A549 treated with GW870086 at 1 μM for 4 hours (cell line): ENCODE data around the gene KIFC1. TPM values are rescaled to one million over a fixed set of nuclear protein-coding genes. Genes with fewer than 3 reads are reported as not detected.

ENCODE experiments used
- total RNA-seq: library from RNA; stranded (reverse); fragments of 200-300 nt; extraction: Qiagen RNA extraction; gene quantifications from 5 replicates; pipeline ENCODE4 v1.2.3, GENCODE V29; 2022; ENCODE audit warnings: low read depth

Gene KIFC1
- 37.6 to 44.2 TPM (median 39.0 TPM) in 5 replicates for total RNA-seq

GRCh38 chr6:33391278-33391921 lies at the start of gene KIFC1:
KIFC1 (plus strand) TSS chr6:33391823; CDS start chr6:33391986, 163 bp downstream.

GRCh38 chr6:33410711-33411631 lies 19.3 kb downstream of the KIFC1 start, which contains the start of gene PHF1:
PHF1 (plus strand) TSS chr6:33411014; CDS start chr6:33412264, 1,250 bp downstream.

GRCh38 chr6:33417903-33418689 lies 26.5 kb downstream of the KIFC1 start, which contains the start of gene CUTA:
CUTA (minus strand) TSS chr6:33418107; CDS start chr6:33418000, 107 bp downstream.

GRCh38 chr6:33419580-33420490 lies 28.2 kb downstream of the KIFC1 start, which contains the start of gene SYNGAP1:
SYNGAP1 (plus strand) TSS chr6:33420065; CDS start chr6:33420265, 200 bp downstream.

GRCh38 chr6:33454009-33454946 lies 62.7 kb downstream of the KIFC1 start, which contains the start of gene ZBTB9:
ZBTB9 (plus strand) TSS chr6:33454576; CDS start chr6:33455101, 525 bp downstream.

Other genes with a start within 250 kb of the KIFC1 start
- 0.45 to 0.93 TPM (median 0.71 TPM) in 5 replicates for gene COL11A2, start 199.4 kb upstream of the KIFC1 start, total RNA-seq
- gene RXRB, start 191.2 kb upstream of the KIFC1 start, total RNA-seq = 14.0 to 20.0 TPM (median 19.7 TPM) in 5 replicates
- 103 to 113 TPM (median 109 TPM) in 5 replicates for gene SLC39A7, start 191.0 kb upstream of the KIFC1 start, total RNA-seq
- 12.3 to 16.6 TPM (median 15.5 TPM) in 5 replicates for gene HSD17B8, start 187.2 kb upstream of the KIFC1 start, total RNA-seq
- gene RING1, start 183.3 kb upstream of the KIFC1 start, total RNA-seq = 19.3 to 26.3 TPM (median 23.1 TPM) in 5 replicates
- 15.1 to 17.6 TPM (median 15.5 TPM) in 5 replicates for gene VPS52, start 119.9 kb upstream of the KIFC1 start, total RNA-seq
- 2,539 to 2,848 TPM (median 2,622 TPM) in 5 replicates for gene RPS18, start 119.7 kb upstream of the KIFC1 start, total RNA-seq
- gene B3GALT4, start 114.7 kb upstream of the KIFC1 start, total RNA-seq = 0.38 to 0.91 TPM (median 0.81 TPM) in 5 replicates
- gene WDR46, start 102.6 kb upstream of the KIFC1 start, total RNA-seq = 50.1 to 58.6 TPM (median 53.8 TPM) in 5 replicates
- 99.4 to 123 TPM (median 103 TPM) in 5 replicates for gene PFDN6, start 102.2 kb upstream of the KIFC1 start, total RNA-seq
- 10.8 to 16.6 TPM (median 13.9 TPM) in 5 replicates for gene RGL2, start 92.9 kb upstream of the KIFC1 start, total RNA-seq
- 35.4 to 40.0 TPM (median 38.7 TPM) in 5 replicates for gene TAPBP, start 77.7 kb upstream of the KIFC1 start, total RNA-seq
- gene ZBTB22, start 74.1 kb upstream of the KIFC1 start, total RNA-seq = 2.5 to 3.6 TPM (median 3.2 TPM) in 5 replicates
- gene DAXX, start 68.9 kb upstream of the KIFC1 start, total RNA-seq = 35.4 to 36.9 TPM (median 35.9 TPM) in 5 replicates
- gene PHF1, start 19.2 kb downstream of the KIFC1 start, total RNA-seq = 12.5 to 19.8 TPM (median 15.7 TPM) in 5 replicates
- gene CUTA, start 26.3 kb downstream of the KIFC1 start, total RNA-seq = 180 to 224 TPM (median 198 TPM) in 5 replicates
- gene SYNGAP1, start 28.2 kb downstream of the KIFC1 start, total RNA-seq = 3.6 to 4.7 TPM (median 3.9 TPM) in 5 replicates
- gene ZBTB9, start 62.8 kb downstream of the KIFC1 start, total RNA-seq = 9.9 to 12.4 TPM (median 11.5 TPM) in 5 replicates
- gene BAK1, start 188.5 kb downstream of the KIFC1 start, total RNA-seq = 36.4 to 43.8 TPM (median 41.0 TPM) in 5 replicates
- 33.8 to 49.1 TPM (median 43.2 TPM) in 5 replicates for gene ITPR3, start 229.5 kb downstream of the KIFC1 start, total RNA-seq